HG03571 (cell line): ENCODE results near the gene CLMN.
"Not testable (repeated sequence)": the region's sequence is repeated elsewhere in the genome, so short reads cannot be mapped to it uniquely, and the experiment has no call there.

Source experiments
- ATAC-seq: cut with Tn5 transposase; IDR thresholded peaks from one replicate; pipeline ENCODE4 v1.9.1; 2021; ENCODE audit not compliant: unreplicated experiment

Gene CLMN

DNA sequence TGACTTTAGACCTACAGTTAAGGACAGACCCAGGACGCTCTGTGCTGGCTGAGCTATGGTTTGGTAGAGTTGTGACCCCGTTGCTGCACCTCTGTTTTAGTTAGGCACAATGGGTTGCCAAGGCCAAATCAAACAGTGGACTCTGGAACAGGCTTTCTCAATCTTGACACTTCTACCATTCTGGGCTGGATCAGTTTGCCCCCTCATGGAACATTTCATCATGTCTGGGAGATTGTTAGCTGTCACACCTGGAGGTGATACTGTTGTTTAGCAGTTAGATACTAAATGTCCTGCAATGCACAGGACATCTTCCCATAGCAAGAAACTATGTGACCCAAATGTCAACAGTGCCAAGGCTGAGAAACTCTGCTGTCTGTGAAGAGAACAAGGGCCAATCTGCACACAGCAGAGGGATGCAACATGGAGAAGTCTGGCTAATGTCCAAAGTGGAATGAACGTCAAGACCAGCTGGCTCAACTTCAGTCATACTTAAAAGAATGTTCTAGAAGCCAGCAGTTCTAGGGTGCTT lies 96.8 kb downstream of the CLMN start:
- no peak for ATAC-seq

DNA sequence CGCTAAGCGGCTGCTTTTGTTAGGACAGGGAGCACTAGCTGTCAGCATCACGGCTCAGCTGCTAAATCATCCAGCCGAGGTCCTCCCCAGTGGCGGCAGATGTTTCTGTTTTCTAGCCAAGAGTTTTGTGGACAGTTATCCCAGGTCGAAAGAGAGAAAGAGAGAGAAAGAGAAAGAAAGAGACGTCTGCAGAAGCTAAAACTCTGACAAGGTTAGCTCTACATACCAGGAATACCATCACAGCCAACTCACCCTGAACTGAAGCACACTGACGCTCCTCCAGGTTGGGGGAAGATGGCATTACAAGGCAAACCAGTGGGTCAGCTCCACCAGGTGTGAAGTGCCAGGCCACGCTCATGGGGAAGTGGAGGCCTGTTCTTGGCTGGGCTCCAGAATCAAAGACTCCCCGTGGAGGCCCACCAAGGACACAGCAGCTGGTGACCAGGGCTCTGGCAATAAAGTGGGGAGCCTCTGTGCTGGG lies 97.5 kb downstream of the CLMN start:
- no peak for ATAC-seq

DNA sequence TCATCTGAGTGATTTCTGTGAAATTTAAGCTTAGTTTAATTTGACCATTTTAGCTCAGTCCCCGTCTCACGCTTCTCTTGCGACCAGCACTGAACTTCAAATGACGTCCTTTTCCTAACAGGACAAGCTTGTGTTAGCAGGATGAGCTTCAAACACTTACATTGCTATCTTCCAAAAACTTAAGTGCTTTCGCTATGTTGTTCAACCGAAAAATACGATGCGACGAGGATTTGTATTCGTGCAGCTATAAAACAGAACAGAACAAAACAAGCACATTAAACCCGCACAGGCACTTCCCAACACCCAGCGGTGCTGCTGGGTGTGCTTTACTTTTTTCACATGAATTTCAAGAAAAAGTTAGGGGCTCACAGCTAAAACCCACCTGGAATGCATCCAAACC lies 98.2 kb downstream of the CLMN start:
- no peak for ATAC-seq

DNA sequence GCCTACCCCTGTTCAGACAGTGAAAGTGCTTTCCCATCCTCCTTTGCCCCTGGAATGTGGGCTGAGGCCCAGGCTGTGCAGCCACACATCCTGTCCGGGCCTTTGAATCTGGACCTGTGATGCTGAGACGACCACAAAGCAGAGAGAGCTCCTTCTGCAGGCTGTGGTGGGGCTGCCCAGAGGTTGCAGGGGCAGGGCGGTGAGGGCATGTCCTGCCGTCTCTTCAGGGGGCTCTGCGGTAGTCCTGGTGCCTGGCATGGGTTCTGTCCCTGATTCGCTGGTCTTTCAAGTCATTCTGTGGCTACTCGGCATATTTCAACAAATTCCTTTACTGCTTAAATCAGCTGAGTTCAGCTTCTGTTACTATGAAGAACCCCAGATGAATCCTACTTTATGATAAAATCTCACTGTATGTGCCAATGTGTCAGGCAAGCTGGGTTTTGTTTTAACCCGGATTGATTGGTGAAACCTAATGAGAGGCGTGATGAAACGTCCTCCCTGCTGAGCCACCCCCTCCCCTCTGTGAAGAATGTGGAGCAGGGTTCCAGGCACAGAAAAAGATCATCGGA lies 99.0 kb downstream of the CLMN start:
- ATAC-seq: no peak

DNA sequence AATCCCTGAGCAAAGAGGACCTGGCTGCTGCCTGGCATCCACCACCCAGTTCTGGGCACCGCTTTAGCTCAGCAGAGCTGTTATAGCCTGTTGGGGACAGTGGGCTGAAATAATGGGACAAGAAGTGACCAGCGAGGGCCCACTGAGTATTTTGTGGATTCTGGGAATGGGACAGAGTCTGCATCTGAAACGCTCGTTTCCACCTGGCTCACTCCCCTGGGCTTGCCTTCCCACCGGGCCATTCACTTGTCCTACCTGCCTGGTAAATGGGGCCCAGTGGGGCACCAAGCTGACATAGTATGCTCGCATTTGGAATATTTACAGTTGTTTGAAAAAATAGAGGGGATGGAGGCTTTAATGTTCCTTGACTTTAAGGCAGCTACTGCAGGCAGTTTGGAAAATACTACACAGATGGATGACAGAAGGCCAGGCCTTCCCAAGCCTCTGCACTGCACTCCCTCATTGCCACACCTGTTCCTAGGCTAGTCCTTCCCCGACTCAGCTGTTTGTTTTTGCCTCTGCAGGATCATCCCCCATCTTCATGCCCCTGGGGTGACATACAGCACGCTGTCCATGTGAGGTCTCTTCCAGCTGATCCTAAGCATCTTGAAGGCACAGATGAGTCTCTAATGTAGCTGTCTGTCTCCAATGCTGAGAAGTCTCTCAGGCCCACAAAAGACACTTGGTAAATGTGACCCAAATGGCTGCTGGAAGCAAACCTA lies 101.1 kb downstream of the CLMN start:
- ATAC-seq: no peak

DNA sequence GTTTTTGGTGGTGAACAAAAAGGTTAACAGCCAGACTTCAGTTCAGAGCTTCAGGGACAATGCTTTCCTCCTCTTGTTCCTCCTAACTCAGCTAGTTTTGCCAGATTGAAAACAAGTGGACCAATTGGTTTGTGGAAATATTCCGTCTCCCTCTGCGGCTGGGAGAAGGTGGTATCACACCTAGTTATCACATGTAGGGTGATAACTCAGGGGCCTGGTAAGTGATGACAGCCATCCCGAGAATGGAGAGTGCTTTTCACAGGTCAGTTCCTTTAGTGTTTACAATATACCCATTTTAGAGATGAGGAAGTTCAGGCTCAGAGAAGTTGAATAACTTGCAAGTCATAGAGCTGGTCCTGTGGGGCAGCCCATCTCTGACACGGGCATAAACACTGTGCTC lies 101.7 kb downstream of the CLMN start:
- ATAC-seq: no peak

DNA sequence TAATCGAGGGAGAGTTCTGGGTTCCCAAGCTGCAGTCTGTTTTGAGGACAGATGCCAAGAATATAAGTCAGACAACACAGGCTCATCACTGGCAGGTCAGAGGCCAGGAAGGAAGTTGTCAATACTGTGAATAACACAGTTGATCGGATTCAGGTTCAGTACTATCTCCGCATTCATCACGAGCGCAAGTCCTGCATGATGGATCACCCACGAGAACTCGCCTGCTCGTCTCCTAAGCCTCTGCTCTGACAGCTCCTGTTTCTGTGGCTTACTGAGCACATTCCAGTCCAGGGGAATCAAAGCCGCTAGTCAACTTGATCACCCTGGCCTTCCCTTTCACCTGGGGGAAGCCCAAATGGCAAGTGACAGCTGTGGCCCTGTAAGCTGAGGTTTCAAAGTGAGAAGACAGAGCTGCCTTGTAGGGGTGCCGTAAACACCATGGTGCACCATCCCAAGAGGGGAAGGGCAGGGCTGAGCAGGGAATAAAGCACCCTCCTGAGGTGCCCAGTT lies 102.3 kb downstream of the CLMN start:
- no peak for ATAC-seq

DNA sequence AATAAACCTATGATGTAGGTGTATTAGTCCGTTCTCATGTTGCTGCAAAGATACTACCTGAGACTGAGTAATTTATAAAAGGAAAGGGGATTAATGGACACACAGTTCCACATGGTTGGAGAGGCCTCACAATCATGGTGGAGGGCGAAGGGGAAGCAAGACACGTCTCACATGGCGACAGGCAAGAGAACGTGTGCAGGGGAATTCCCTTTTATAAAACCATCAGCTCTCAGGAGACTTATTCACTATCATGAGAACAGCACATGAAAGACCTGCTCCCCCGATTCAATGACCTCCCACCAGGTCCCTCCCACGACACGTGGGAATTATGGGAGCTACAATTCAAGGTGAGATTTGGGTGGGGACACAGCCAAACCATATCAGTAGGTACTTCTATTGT lies 103.7 kb downstream of the CLMN start:
- ATAC-seq: no peak

DNA sequence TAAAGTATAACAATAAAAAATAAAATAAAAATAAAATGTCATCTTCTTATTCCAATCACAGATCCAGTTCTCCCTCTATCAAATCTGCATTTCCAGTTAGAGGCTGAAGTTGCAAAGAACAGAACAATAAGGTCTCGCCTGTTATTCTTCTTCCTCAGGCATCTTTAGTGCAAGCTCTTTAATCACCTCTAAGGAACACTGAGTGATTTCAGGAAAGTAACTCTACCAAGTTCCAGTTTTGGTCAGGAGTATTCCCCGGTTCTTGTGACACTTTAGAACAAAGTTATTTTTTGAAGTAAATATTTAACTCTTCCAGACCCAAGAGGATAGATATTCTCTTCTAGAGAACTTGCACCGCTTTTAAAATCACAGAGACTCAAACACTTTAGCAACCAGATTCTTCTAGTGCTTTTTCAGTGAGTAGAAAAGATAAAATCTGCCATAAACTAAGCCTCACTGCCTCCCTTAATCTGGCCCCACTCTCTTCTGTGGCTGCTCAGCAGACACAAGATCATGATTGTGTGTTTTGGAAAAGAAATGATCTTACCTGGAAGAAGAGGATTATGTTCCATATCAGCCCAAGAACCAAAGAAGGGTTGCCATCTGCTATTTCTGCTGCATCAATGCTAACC lies 104.5 kb downstream of the CLMN start:
- ATAC-seq: no peak

DNA sequence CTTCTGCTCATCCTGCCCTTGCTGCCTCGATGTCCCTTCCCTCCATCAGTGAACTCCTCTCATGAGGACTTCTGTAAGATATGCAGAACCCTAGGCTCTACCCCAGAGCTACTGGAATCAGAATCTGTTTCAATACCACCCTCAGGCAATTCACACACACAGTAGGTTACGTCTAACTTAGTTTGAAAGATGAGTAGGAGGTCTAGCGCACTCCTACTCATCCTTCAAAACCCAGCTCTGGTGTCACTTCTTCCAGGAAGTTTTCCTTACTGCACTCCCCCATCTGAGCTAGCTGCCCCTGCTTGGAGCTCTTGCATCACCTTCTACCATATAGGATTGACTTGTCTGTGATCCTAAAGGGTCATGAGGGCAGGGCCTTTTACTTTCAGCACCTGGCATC lies 105.9 kb downstream of the CLMN start:
- no peak for ATAC-seq

DNA sequence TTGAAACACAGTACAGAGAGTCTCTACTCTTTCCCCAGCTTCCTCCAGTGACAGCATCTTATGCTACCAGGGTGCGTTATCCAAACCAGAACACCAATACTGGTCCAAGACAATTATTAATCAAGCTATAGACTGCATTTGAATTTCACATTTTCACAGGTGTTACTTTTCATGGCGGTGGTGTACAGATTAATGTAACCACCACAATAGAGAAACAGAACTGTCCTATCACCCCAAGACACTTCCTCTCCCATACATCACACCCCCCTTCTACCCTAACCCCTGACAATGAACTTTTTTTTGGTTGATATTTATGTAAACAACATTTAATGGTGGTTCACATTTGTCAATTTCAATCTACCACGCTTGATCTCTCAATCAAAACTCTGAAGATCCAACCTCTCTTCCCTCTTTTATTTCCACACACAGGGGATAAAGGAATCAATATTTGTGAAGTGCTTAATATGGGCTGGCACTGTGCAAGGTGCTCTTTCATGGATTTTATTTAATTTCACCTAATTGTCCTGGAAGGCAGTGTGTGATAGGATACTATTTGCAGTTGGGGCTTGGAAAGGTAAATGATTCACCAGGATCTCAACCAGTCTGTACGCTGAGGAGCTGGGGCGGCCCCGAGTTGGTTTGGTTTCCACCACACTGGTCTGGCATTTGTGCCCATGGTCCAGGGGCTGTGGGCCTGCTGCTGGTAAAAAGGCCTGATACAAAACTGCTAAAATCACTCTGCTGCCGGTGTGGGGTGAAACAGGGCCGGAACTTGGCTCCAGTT lies 107.8 kb downstream of the CLMN start:
- ATAC-seq: peak; percentile 58

DNA sequence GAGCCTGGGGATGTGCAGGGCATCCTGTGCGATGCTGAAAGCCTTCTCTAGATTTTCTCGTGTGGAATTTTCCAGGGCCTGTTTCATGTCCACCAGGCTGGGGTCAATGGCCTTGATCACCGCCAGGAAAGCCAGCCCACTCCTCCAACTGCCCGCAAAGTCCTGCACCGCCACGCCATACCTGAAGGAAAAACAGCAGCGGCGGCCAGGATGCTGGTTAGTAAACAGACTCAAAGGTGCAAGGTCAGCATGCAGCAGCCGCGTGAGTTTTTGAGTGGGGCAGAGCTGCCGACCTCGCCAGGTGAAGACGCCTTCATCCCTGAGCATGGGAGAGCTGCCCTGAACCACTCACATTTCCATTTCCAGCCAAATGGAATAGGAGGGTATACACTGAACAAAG lies 109.0 kb downstream of the CLMN start:
- ATAC-seq: no peak

DNA sequence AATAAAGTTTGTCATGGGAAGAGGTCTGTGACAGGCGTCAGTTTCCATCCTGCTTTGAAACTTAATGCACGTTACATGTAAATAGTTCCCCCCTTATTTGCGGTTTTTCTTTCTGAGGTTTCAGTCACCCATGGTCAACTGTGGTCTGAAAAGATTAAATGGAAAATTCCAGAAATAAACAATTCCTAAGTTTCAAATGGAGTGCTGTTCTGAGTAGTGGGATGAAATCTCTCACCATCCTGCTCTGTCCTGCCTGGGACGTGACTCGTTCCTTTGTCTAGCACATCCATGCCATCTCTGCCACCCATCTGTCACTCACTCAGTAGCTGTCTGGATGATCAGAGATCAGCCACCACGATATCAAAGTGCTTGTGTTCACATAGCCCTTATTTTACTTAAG lies 111.1 kb downstream of the CLMN start:
- no peak for ATAC-seq

DNA sequence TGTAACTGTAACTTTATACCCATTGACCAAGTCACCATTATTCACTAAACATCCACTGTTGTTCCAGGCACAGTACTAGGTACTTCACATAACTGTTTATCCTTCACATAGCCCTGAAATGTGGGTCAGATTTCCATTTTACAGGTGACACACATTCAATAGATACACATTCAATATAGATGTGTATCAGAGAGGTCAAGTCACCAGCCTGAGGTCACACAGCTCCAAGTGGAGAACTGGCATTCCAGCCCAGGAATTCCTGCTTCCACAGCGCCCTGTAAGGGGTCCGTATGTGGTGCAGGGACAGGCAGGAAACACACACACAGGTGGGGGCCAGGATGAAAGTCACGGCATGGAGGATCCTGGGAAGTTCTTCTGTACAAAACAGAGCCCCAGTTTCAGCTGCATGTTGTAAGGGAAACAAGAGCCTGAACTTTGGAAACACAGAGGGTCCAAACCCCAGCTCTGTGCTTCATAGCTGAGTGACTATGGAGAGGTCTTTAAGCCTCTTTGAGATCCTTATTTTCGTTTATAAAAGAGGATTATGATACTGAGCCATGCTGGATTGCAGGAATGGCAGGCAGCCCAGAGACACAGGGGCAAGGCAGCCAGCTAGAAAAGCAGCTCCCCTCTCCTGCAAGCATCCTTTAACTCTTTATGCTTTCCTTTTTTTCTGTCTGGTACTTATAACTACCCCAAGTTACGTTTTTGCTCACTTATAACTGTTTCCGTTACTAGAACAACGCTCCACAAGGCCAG lies 112.1 kb downstream of the CLMN start:
- no peak for ATAC-seq

DNA sequence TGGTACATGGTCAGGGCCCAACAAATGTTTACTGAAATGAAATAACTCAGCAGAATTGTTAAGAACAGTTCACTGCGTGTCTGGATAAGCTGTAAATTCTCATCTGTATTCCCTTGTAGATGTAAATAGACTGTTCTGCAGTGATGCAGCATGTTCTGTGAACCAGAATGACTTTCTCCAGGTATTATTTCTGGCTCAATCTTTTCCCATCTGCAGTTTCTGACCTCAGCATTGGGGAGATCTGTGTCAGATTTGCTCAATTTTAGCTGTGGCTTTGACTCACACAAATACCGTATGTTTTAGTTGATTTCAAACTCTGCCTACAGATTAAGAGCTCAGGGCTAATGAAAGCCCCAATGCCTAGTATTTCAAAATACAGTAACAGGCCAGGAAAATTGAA lies 113.2 kb downstream of the CLMN start:
- no peak for ATAC-seq

DNA sequence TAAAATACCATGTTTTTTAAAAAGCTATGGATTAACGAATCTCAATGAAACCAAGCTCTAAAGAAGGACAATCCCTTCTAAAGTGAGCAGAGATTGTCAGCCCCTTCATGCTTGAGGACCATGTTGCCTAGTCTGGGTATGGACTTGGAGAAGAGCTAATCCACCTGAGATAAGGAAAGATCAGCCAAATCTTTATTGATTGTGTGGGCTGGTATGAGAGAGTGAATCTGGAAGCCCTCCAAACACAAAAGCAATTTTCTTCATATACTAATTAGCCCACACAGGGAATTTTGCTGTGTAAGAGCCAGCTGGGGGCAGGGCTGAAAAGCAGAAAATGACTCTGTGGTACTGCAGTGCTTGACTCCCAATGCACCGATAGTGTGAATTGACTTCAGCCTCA lies 115.0 kb downstream of the CLMN start:
- no peak for ATAC-seq

DNA sequence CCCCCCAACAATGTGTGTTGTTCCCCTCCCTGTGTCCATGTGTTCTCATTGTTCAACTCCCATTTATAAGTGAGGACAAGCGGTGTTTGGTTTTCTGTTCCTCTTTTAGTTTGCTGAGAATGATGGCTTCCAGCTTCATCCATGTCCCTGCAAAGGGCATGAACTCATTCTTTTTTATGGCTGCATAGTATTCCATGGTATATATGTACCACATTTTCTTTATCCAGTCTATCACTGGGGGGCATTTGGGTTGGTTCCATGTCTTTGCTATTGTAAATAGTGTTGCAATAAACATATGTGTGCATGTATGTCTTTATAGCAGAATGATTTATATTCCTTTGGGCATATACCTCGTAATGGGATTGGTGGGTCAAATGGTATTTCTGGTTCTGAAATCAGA lies 118.0 kb downstream of the CLMN start:
- not testable (repeated sequence) for ATAC-seq

DNA sequence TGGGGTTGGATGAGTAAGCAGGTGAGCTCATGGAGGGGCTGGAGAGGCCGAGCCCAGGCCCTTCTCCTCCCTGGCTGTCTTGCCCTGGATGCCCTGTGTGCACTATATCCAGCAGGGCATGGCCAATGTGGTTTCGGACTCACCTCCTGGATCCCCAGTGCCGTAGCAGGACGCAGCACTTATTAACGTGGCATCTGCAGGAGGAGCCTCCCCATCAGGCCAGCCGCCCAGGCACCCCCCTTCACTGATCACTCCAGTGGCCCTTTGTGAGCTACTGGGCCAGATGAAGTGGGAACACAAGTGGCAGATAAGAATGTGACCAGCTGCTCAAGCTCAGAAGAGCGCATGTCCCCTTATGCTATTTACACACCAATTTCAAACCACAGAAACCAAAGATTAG lies 119.3 kb downstream of the CLMN start:
- no peak for ATAC-seq

DNA sequence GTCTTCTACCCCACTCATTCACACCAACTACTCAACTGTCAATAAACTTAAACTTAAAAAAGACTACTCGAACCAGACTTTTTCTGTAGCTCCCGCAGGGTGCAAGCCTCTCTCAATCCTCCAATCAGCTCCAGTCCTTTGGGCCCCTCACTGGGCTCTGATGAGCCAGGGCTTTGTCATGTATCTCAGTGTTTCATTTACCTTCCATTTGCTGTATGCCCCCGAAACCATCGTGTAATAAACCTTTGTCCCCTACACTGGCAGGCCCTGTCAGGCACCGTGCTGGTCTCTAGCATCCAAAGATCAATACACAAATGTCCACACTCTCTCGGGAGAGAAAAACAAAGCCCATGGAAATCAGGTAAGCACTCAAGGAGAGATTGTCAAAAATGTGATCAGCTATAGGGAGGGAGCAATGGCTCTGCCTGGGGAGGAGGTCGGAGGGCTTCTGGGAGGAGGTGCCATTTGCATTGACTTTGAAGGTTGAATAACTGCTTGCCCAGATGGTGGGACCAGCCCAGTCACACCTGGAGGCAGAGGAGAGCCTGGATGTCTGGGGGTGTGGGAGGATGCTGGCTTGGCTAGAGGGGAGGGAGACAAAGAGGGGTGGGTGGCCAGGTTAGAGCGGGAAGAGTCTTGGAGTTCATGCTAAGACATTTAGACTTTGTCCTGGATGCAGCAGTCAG lies 120.3 kb downstream of the CLMN start:
- no peak for ATAC-seq

DNA sequence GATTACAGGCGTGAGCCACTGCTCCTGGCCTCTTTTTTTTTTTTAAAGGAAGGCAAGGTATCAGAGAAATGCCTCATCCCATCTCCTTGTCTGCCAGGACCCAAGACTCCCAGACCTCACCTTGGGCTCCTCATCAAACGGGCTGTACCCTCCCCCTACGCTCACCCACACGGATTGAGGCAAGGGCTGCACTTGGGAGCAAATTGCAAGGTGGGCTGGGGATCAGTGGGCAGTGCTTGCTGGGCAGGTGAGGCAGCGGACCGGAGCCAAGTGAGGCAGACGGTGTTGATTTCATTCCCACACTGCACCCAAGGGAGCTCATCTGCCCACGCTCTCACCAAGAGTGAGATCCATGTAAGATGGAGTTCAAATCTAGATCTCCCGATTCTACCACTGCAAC lies 121.4 kb downstream of the CLMN start:
- ATAC-seq: no peak
